Astrocyte (in vitro differentiated cells and primary cell): Measurements from ENCODE around the gene SV2C. TPM values are rescaled to one million over a fixed set of nuclear protein-coding genes. Genes with fewer than 3 reads are reported as not detected.

Experiments used
- DNase-seq: peaks from one replicate; pipeline ENCODE4 v3.0.0-alpha.2; 2010; ENCODE audit warnings: low read depth
- FAIRE-seq: peaks from 2 replicates; lab custom pipeline; 2011; peaks lifted over from hg19 to GRCh38; lab: Jason Lieb, UNC
- H2AFZ ChIP-seq: 2 replicates; pipeline ENCODE4 v1.6.0; 2012; ENCODE audit warnings: low read depth, low read length, inconsistent platforms
- H3K27ac ChIP-seq: 2 replicates; pipeline ENCODE4 v1.5.1; 2011; ENCODE audit warnings: low read depth, low read length, inconsistent platforms
- H3K27me3 ChIP-seq: 2 replicates; pipeline ENCODE4 v1.6.0; 2011; ENCODE audit warnings: low read length, inconsistent platforms; ENCODE audit not compliant: insufficient read depth
- H3K36me3 ChIP-seq: 2 replicates; pipeline ENCODE4 v1.5.1; 2011; ENCODE audit warnings: low read length, inconsistent platforms; ENCODE audit not compliant: insufficient read depth
- H3K4me1 ChIP-seq: 2 replicates; pipeline ENCODE4 v1.5.1; 2011; ENCODE audit warnings: low read length, inconsistent platforms; ENCODE audit not compliant: insufficient read depth
- H3K4me2 ChIP-seq: 2 replicates; pipeline ENCODE4 v1.6.0; 2012; ENCODE audit warnings: low read length, inconsistent platforms
- H3K4me3 ChIP-seq: 2 replicates; pipeline ENCODE4 v1.5.1; 2011; ENCODE audit warnings: low read depth, mild to moderate bottlenecking, low read length, inconsistent platforms; ENCODE audit not compliant: insufficient read depth
- H3K79me2 ChIP-seq: 2 replicates; pipeline ENCODE4 v1.6.0; 2012; ENCODE audit warnings: mild to moderate bottlenecking, low read length, inconsistent platforms; ENCODE audit not compliant: insufficient read depth
- H3K9ac ChIP-seq: 2 replicates; pipeline ENCODE4 v1.6.0; 2012; ENCODE audit warnings: mild to moderate bottlenecking, low read length, inconsistent platforms
- H3K9me3 ChIP-seq: 2 replicates; pipeline ENCODE4 v1.5.1; 2012; ENCODE audit warnings: low read depth, mild to moderate bottlenecking, low read length, inconsistent platforms; ENCODE audit not compliant: insufficient read depth
- H4K20me1 ChIP-seq: 2 replicates; pipeline ENCODE4 v1.6.0; 2012; ENCODE audit warnings: low read length, inconsistent platforms; ENCODE audit not compliant: insufficient read depth
- H3K27ac Mint-ChIP-seq: one replicate; pipeline ENCODE4 v1.8.0; 2021; ENCODE audit warnings: mild to moderate bottlenecking, mixed read lengths; ENCODE audit not compliant: unreplicated experiment
- H3K27me3 Mint-ChIP-seq: one replicate; pipeline ENCODE4 v1.8.0; 2021; ENCODE audit warnings: low read depth, mixed read lengths; ENCODE audit not compliant: unreplicated experiment
- H3K36me3 Mint-ChIP-seq: one replicate; pipeline ENCODE4 v1.8.0; 2021; ENCODE audit warnings: low read depth, mixed read lengths; ENCODE audit not compliant: unreplicated experiment
- H3K4me1 Mint-ChIP-seq: one replicate; pipeline ENCODE4 v1.8.0; 2021; ENCODE audit warnings: low read depth, mixed read lengths; ENCODE audit not compliant: unreplicated experiment
- H3K4me3 Mint-ChIP-seq: one replicate; pipeline ENCODE4 v1.8.0; 2021; ENCODE audit warnings: mild to moderate bottlenecking, moderate library complexity, mixed read lengths; ENCODE audit not compliant: unreplicated experiment
- H3K9me3 Mint-ChIP-seq: one replicate; pipeline ENCODE4 v1.8.0; 2021; ENCODE audit warnings: mild to moderate bottlenecking, mixed read lengths; ENCODE audit not compliant: unreplicated experiment
- EZH2 ChIP-seq: IDR thresholded peaks from 2 replicates; pipeline ENCODE4 v1.6.1; 2012; ENCODE audit warnings: mild to moderate bottlenecking, low read length, inconsistent platforms; ENCODE audit not compliant: insufficient read depth
- total RNA-seq: library from RNA; stranded (reverse); gene quantifications from 2 replicates; pipeline ENCODE4 v1.2.1, GENCODE V29; 2021
- TF ChIP-seq, protein P1 (sequence below): IDR thresholded peaks from 2 replicates; pipeline ENCODE4 v1.5.1; 2011; ENCODE audit warnings: low read depth, mild to moderate bottlenecking, inconsistent platforms, low read length, moderate library complexity; ENCODE audit not compliant: insufficient read depth

Gene SV2C
- total RNA-seq, 1 donor from 2014 or later, result 0.05 TPM

GRCh38 chr5:76143884-76144283 lies 60.7 kb downstream of the SV2C start:
- H3K9me3 Mint-ChIP-seq, result no peaks in the 10 kb centered on the region
- peaks cover 2% of the 10 kb centered on the region for H3K4me1 Mint-ChIP-seq
- Histone ChIP-seq H3K4me3 (no peak overlapping the region), H3K9ac (no peak overlapping the region), H3K27ac (no peak overlapping the region), H3K4me1 (no peaks in the 10 kb centered on the region), H3K79me2 (no peaks in the 10 kb centered on the region), H4K20me1 (no peaks in the 10 kb centered on the region), H3K27me3 (no peaks in the 10 kb centered on the region), H3K36me3 (no peaks in the 10 kb centered on the region), H3K9me3 (no peaks in the 10 kb centered on the region), H2AFZ (no peak overlapping the region), H3K4me2 (no peak overlapping the region)
- no peak overlapping the region for H3K27ac Mint-ChIP-seq
- no peak for FAIRE-seq
- TF ChIP-seq, protein P1, sequence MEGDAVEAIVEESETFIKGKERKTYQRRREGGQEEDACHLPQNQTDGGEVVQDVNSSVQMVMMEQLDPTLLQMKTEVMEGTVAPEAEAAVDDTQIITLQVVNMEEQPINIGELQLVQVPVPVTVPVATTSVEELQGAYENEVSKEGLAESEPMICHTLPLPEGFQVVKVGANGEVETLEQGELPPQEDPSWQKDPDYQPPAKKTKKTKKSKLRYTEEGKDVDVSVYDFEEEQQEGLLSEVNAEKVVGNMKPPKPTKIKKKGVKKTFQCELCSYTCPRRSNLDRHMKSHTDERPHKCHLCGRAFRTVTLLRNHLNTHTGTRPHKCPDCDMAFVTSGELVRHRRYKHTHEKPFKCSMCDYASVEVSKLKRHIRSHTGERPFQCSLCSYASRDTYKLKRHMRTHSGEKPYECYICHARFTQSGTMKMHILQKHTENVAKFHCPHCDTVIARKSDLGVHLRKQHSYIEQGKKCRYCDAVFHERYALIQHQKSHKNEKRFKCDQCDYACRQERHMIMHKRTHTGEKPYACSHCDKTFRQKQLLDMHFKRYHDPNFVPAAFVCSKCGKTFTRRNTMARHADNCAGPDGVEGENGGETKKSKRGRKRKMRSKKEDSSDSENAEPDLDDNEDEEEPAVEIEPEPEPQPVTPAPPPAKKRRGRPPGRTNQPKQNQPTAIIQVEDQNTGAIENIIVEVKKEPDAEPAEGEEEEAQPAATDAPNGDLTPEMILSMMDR, result no peak
- TF ChIP-seq EZH2, result no peak
- no peak overlapping the region for H3K4me3 Mint-ChIP-seq
- H3K27me3 Mint-ChIP-seq, result peaks cover 6% of the 10 kb centered on the region
- H3K36me3 Mint-ChIP-seq, result no peaks in the 10 kb centered on the region
- no peak for DNase-seq

DNA sequence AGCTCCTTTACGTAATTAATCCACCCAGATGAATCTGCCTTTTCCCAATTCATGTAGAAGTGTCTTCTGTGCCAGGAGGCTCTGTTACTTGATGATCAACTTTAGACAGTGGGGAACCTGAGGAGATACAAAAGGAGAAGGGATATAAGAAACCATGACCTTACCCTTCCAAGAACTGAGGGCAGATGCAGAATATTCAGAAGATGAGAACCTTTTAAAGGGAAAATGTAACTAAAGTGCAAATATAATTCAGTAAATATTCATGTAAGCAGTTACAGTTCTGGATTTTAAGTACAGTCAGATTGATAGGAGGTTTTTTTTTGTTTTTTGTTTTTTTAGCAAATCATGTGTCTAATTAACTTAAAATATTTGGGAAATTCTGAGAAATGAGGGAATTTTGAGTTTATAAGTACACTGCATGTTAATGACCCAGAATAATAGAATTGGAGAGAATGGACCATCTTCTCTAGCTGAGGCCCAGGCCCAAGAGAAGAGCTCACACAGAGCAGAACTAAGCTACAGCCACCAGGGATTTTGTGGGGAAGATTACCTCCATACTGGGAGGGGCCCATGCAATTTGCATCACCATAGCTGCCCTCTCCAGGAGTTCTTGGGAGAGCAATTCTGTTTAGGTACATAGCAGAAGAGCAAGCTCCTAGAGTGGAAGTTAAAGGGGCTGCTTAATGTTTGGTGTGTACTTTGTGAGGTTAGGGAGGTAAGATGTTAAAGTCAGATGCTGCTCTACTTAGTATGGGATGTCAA lies 61.5 kb downstream of the SV2C start:
- Mint-ChIP-seq H3K27ac (no peak overlapping the region), H3K27me3 (peaks cover 6% of the 10 kb centered on the region), H3K4me1 (peaks cover 2% of the 10 kb centered on the region), H3K36me3 (no peaks in the 10 kb centered on the region), H3K4me3 (no peak overlapping the region), H3K9me3 (no peaks in the 10 kb centered on the region)
- H3K4me1 ChIP-seq, result no peaks in the 10 kb centered on the region
- no peaks in the 10 kb centered on the region for H3K27me3 ChIP-seq
- H2AFZ ChIP-seq, result no peak overlapping the region
- no peaks in the 10 kb centered on the region for H3K79me2 ChIP-seq
- FAIRE-seq (no peak), DNase-seq (no peak)
- H3K4me2 ChIP-seq, result no peak overlapping the region
- no peaks in the 10 kb centered on the region for H3K36me3 ChIP-seq
- H4K20me1 ChIP-seq, result no peaks in the 10 kb centered on the region
- H3K9me3 ChIP-seq, result no peaks in the 10 kb centered on the region
- no peak overlapping the region for H3K9ac ChIP-seq
- H3K27ac ChIP-seq, result no peak overlapping the region
- no peak for TF ChIP-seq EZH2
- TF ChIP-seq, protein P1, result no peak
- no peak overlapping the region for H3K4me3 ChIP-seq

DNA sequence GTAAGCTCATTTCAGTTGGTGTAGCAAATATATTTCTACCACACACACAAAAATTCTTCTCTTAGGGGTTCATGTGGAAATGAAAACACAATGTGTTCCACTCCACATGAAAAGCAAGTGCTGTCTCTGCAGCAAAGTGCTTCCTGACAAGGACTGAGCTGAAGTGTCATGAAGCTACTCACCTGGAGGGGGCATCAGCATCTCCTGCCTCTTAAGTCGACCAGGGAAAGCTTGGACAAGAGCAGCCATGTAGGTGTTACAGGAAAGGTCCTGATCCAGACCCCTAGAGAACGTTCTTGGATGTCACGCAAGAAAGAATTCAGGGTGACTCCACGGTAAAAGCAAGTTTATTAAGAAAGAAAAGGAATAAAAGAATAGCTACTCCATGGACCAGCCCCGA lies 62.8 kb downstream of the SV2C start:
- Mint-ChIP-seq H3K4me3 (no peak overlapping the region), H3K4me1 (peaks cover 2% of the 10 kb centered on the region), H3K27ac (no peak overlapping the region), H3K9me3 (no peaks in the 10 kb centered on the region), H3K36me3 (no peaks in the 10 kb centered on the region), H3K27me3 (peaks cover 6% of the 10 kb centered on the region)
- Histone ChIP-seq H3K36me3 (no peaks in the 10 kb centered on the region), H3K4me3 (no peak overlapping the region), H3K27ac (no peak overlapping the region), H3K9ac (no peak overlapping the region), H2AFZ (no peak overlapping the region), H3K4me1 (no peaks in the 10 kb centered on the region), H3K27me3 (no peaks in the 10 kb centered on the region), H3K9me3 (no peaks in the 10 kb centered on the region), H3K4me2 (no peak overlapping the region), H4K20me1 (no peaks in the 10 kb centered on the region), H3K79me2 (no peaks in the 10 kb centered on the region)
- FAIRE-seq (no peak), DNase-seq (no peak)
- TF ChIP-seq, protein P1, result no peak
- no peak for TF ChIP-seq EZH2
